OCI-LY7 (cell line): ENCODE data around the gene TNS3. TPM values are rescaled to one million over a fixed set of nuclear protein-coding genes. Genes with fewer than 3 reads are reported as not detected.

Experiments used
- BruUV-seq: library from RNA; stranded (reverse); fragments of 400-500 nt; replicated peaks from 2 replicates; lab custom pipeline; 2021; lab: Mats Ljungman, UMichigan
- CTCF ChIA-PET: fragments of 300-600 bp; sonication (Branson Sonifier 250); formaldehyde crosslinking; loops from one replicate; lab custom pipeline; 2022; ENCODE audit warnings: antibody characterized with exemption; ENCODE audit not compliant: unreplicated experiment; lab: Charles Lee
- POLR2A ChIA-PET: fragments of 300-600 bp; sonication (Branson Sonifier 250); formaldehyde crosslinking; loops from one replicate; lab custom pipeline; 2022; ENCODE audit warnings: antibody characterized with exemption; lab: Charles Lee
- DNase-seq: peaks from one replicate; pipeline ENCODE4 v3.0.0-alpha.2; 2015; ENCODE audit warnings: low spot score
- H2AFZ ChIP-seq: fragments of 200-600 bp; sonication (generic), shearing (Covaris generic); 2 replicates; pipeline ENCODE4 v1.6.1; 2014; ENCODE audit warnings: mild to moderate bottlenecking, antibody characterized with exemption, low read length, moderate library complexity
- H3K27ac ChIP-seq: fragments of 200-600 bp; sonication (generic); 2 replicates; pipeline ENCODE4 v1.5.1; 2014; ENCODE audit warnings: mixed run types, low read depth, mild to moderate bottlenecking, moderate library complexity, low read length, inconsistent platforms; ENCODE audit not compliant: poor library complexity, severe bottlenecking
- H3K36me3 ChIP-seq: fragments of 200-600 bp; sonication (generic); 2 replicates; pipeline ENCODE4 v1.6.1; 2014; ENCODE audit warnings: mild to moderate bottlenecking, antibody characterized with exemption, low read length, moderate library complexity, mixed read lengths; ENCODE audit not compliant: insufficient read depth
- H3K4me1 ChIP-seq: fragments of 200-600 bp; sonication (generic); 2 replicates; pipeline ENCODE4 v1.5.1; 2014; ENCODE audit warnings: mild to moderate bottlenecking, low read length; ENCODE audit not compliant: insufficient read depth, poor library complexity, severe bottlenecking
- H3K4me2 ChIP-seq: fragments of 200-600 bp; sonication (generic); 2 replicates; pipeline ENCODE4 v1.6.1; 2014; ENCODE audit warnings: mild to moderate bottlenecking, low read length
- H3K4me3 ChIP-seq: fragments of 200-600 bp; sonication (generic); 2 replicates; pipeline ENCODE4 v1.5.1; 2014; ENCODE audit warnings: mild to moderate bottlenecking, low read depth, low read length; ENCODE audit not compliant: poor library complexity, severe bottlenecking
- H3K79me2 ChIP-seq: fragments of 200-600 bp; sonication (generic); 2 replicates; pipeline ENCODE4 v1.6.1; 2016; ENCODE audit warnings: low read depth, mild to moderate bottlenecking, low read length, moderate library complexity, mixed read lengths; ENCODE audit not compliant: insufficient read depth
- H3K9me2 ChIP-seq: fragments of 200-600 bp; sonication (generic); 2 replicates; pipeline ENCODE4 v1.6.1; 2016; ENCODE audit warnings: mild to moderate bottlenecking, low read length, mixed read lengths; ENCODE audit not compliant: insufficient read depth
- H3K9me3 ChIP-seq: fragments of 200-600 bp; sonication (generic); 2 replicates; pipeline ENCODE4 v1.6.1; 2014; ENCODE audit warnings: mild to moderate bottlenecking, mixed run types, low read length, mixed read lengths
- H4K20me1 ChIP-seq: fragments of 200-600 bp; sonication (generic); 2 replicates; pipeline ENCODE4 v1.6.1; 2014; ENCODE audit warnings: mild to moderate bottlenecking, antibody characterized with exemption, low read length, moderate library complexity, mixed read lengths; ENCODE audit not compliant: insufficient read depth
- CTCF ChIP-seq: fragments of 200-600 bp; sonication (generic); conservative IDR thresholded peaks from 2 replicates; pipeline ENCODE4 v1.5.1; 2014; ENCODE audit warnings: mild to moderate bottlenecking, antibody characterized with exemption, low read length, moderate library complexity, mixed read lengths
- EZH2phosphoT487 ChIP-seq: fragments of 200-600 bp; sonication (generic); IDR thresholded peaks from 2 replicates; pipeline ENCODE4 v1.6.1; 2018; ENCODE audit warnings: low read depth, borderline replicate concordance, mild to moderate bottlenecking, mixed run types, antibody characterized with exemption, low read length, moderate library complexity, mixed read lengths
- intact Hi-C: fragments of 100-400 bp; cut with micrococcal nuclease; formaldehyde crosslinking; loops from one replicate; pipeline ENCODE4 v1.10.0; 2022; ENCODE audit not compliant: unreplicated experiment
- total RNA-seq, 2 experiments: library from RNA; depleted of rRNA in 1 of 2; stranded (reverse); fragments of >200 nt in 1 of 2; shearing (Covaris generic) in 1 of 2; gene quantifications; 2 replicates each; pipeline ENCODE4 v1.2.3, GENCODE V29; 2014 to 2022

TNS3 gene
- total RNA-seq, 2 experiments from 2014 or later: 9.5 to 42.1 TPM

- H3K4me1 ChIP-seq: peaks cover 3% of the 10 kb centered on the region
- BruUV-seq: no TSS peak
- no peak overlapping the region for H3K4me2 ChIP-seq
- intact Hi-C loops: loop anchor here (1.0 kb wide), 2 partner anchors 138 to 375 kb away; partner anchors contain the start of gene TNS3
- no peaks in the 10 kb centered on the region for H3K79me2 ChIP-seq
- H3K9me2 ChIP-seq: no peaks in the 10 kb centered on the region
- H3K27ac ChIP-seq: no peak overlapping the region
- ChIA-PET POLR2A (interaction anchor here (0.6 kb wide), 1 partner anchor 344 kb away, joined by 3 read pairs; no protein-coding TSS in a partner anchor), CTCF (no interaction called here)
- H3K4me3 ChIP-seq: no peak overlapping the region
- H2AFZ ChIP-seq: no peak overlapping the region
- H4K20me1 ChIP-seq: no peaks in the 10 kb centered on the region
- no peaks in the 10 kb centered on the region for H3K9me3 ChIP-seq
- no peaks in the 10 kb centered on the region for H3K36me3 ChIP-seq
- DNase-seq: peak; percentile 52
- TF ChIP-seq EZH2phosphoT487: no peak
- TF ChIP-seq CTCF: peak; percentile 83
Observed at GRCh38 chr7:47444376-47445098, 137.4 kb downstream of the TNS3 start.

GRCh38 chr7:47443049-47443448 is 138.9 kb downstream of the TNS3 start:
- Histone ChIP-seq H4K20me1 (no peaks in the 10 kb centered on the region), H3K9me2 (no peaks in the 10 kb centered on the region), H3K9me3 (no peaks in the 10 kb centered on the region), H3K27ac (no peak overlapping the region), H3K4me2 (no peak overlapping the region), H2AFZ (no peak overlapping the region), H3K36me3 (no peaks in the 10 kb centered on the region; the same call in 1 of the 2 replicates), H3K4me3 (no peak overlapping the region), H3K79me2 (no peaks in the 10 kb centered on the region), H3K4me1 (peaks cover 3% of the 10 kb centered on the region)
- intact Hi-C loops: no loop called here
- POLR2A ChIA-PET: interaction anchor here (1.3 kb wide), 1 partner anchor 345 kb away, joined by 4 read pairs; no protein-coding TSS in a partner anchor
- TF ChIP-seq EZH2phosphoT487: no peak
- no peak for TF ChIP-seq CTCF
- DNase-seq: no peak
- CTCF ChIA-PET: no interaction called here
- BruUV-seq: no TSS peak

- intact Hi-C loops: no loop called here
- POLR2A ChIA-PET: no interaction called here
Observed at GRCh38 chr7:47442605-47442865, 139.4 kb downstream of the TNS3 start.

More at GRCh38 chr7:47442605-47442865, 139.4 kb downstream of the TNS3 start:
- Histone ChIP-seq H3K4me2 (no peak overlapping the region), H3K4me3 (no peak overlapping the region), H3K79me2 (no peaks in the 10 kb centered on the region), H3K36me3 (no peaks in the 10 kb centered on the region; the same call in 1 of the 2 replicates), H3K9me2 (no peaks in the 10 kb centered on the region), H3K9me3 (no peaks in the 10 kb centered on the region), H4K20me1 (no peaks in the 10 kb centered on the region), H2AFZ (no peak overlapping the region), H3K27ac (no peak overlapping the region), H3K4me1 (peaks cover 3% of the 10 kb centered on the region)
- TF ChIP-seq CTCF (no peak), EZH2phosphoT487 (no peak)
- CTCF ChIA-PET: no interaction called here
- no TSS peak for BruUV-seq
- no peak for DNase-seq
